Heart left ventricle (tissue), 16 donors: ENCODE results near the gene ARHGAP26. TPM values are rescaled to one million over a fixed set of nuclear protein-coding genes. Genes with fewer than 3 reads are reported as not detected.
A peak's percentile ranks its signal among the peaks of the same experiment; 100 is the strongest.

Experiments
- ATAC-seq, 4 donors: fragments of 200-7000 bp; cut with Tn5 transposase; one replicate each; pipeline ENCODE4 v1.9.1; 2020 to 2022; ENCODE audit warnings: moderate library complexity in 4 of 4, mild to moderate bottlenecking in 3 of 4, moderate number of reproducible peaks in 1 of 4
- DNase-seq, 5 donors: peaks; one replicate each; pipeline ENCODE4 v3.0.0-alpha.2; 2020
- H3K27ac ChIP-seq, 12 donors: fragments of 200-600 bp; sonication (generic) in 4 of 12; one replicate each; pipeline versions ENCODE4 v1.5.0 to v1.8.0; 2016 to 2022; ENCODE audit warnings: mild to moderate bottlenecking in 2 of 12
- H3K27me3 ChIP-seq, 9 donors: fragments of 200-600 bp; sonication (generic) in 2 of 9; one replicate each; pipeline versions ENCODE4 v1.5.1 to v1.8.0; 2016 to 2022; ENCODE audit warnings: mild to moderate bottlenecking in 3 of 9
- H3K36me3 ChIP-seq, 9 donors: fragments of 200-600 bp; sonication (generic) in 2 of 9; one replicate each; pipeline versions ENCODE4 v1.5.0 to v1.8.0; 2018 to 2022; ENCODE audit warnings: mild to moderate bottlenecking in 2 of 9
- H3K4me1 ChIP-seq, 12 donors: fragments of 200-600 bp; sonication (generic) in 4 of 12; one replicate each; pipeline versions ENCODE4 v1.5.0 to v1.8.0; 2016 to 2022; ENCODE audit warnings: mild to moderate bottlenecking in 3 of 12
- H3K4me3 ChIP-seq, 12 donors: fragments of 200-600 bp; sonication (generic) in 4 of 12; one replicate each; pipeline versions ENCODE4 v1.5.0 to v1.8.0; 2017 to 2022; ENCODE audit warnings: mild to moderate bottlenecking in 9 of 12, moderate library complexity in 4 of 12
- H3K9me3 ChIP-seq, 12 donors: fragments of 200-600 bp; sonication (generic) in 4 of 12; one replicate each; pipeline versions ENCODE4 v1.5.0 to v1.8.0; 2016 to 2022; ENCODE audit warnings: mild to moderate bottlenecking in 1 of 12
- POLR2A ChIP-seq, 2 donors: fragments of 450-650 bp; IDR thresholded peaks; one replicate each; pipeline ENCODE4 v1.6.1; 2017; ENCODE audit warnings: antibody characterized with exemption in 2 of 2, mild to moderate bottlenecking in 2 of 2, moderate library complexity in 2 of 2
- WGBS, 4 donors: extraction: QIAGEN DNeasy Blood & Tissue Kit in 2 of 4; methylation state at CpG; one replicate each; pipeline versions ENCODE4 v1.1.5 to v1.1.7; 2013 to 2018; 5-methylcytosine and 5-hydroxymethylcytosine counted together
- intact Hi-C, 10 donors: fragments of 100-400 bp; cut with DNase I; formaldehyde crosslinking; loops; one replicate each; pipeline versions ENCODE4 v1.11.1 to v1.14.2; 2022
- polyA plus RNA-seq, 2 donors: library from polyadenylated mRNA; stranded (reverse); fragments of 200-250 nt; gene quantifications; one replicate each; pipeline ENCODE4 v1.2.3, GENCODE V29; 2013
- total RNA-seq, 9 donors: library from RNA; depleted of rRNA in 2 of 9; stranded (reverse); fragments of >200 nt in 2 of 9; fragmentation: NEBNext Ultra II Directional in 3 of 9; extraction: Animal tissue kit (Norgen Biotek cat#: 25700) in 3 of 9; gene quantifications; one replicate each; pipeline versions ENCODE4 v1.1.0 to v1.2.4, GENCODE V29; 2016 to 2023
- TF ChIP-seq, protein P1 (sequence below), 12 donors: fragments of 200-600 bp; sonication (generic) in 4 of 12; IDR thresholded peaks; one replicate each; pipeline versions ENCODE4 v1.5.0 to v1.8.0; 2018 to 2022; ENCODE audit warnings: antibody characterized with exemption in 12 of 12, mild to moderate bottlenecking in 5 of 12
- donor health status: ischemic (EF 13 %, LVEDD 7.1; RV severe dilation, severe dysfunction).
- donor health status: healthy with polysubstance abuse.
- donor health status: DM: no; HTN: yes; CAD: no.
- donor health status: DM: no; HTN: no; CAD: no.
- donor health status: ischemic (EF 25% LVEDD 6.9; RV normal size, moderate dysfunction).
- donor health status: ischemic (EF 25% LVEDD 5.7; RV mildly dilated, moderate dysfunction).
- donor health status: healthy.
- donor health status: DM: yes; HTN: yes; CAD: no.
- donor health status: ischemic (EF 35%, LVEDD 5.7; RV mildly dilated, moderate dysfunction).
- donor health status: nonischemic (EF 11% LVEDD 7.7; RV severe dilation, severe dysfunction).
- donor health status: DM: yes; HTN: yes; CAD: no.
- donor health status: PGD.
- donor health status: ischemic (EF 29% LVEDD 5.4; RV normal size, mild dysfunction).
- donor health status: nonischemic (EF 23%, LVEDD 6.1; RV moderate dilation, normal function).

The ARHGAP26 gene
- total and polyA plus RNA-seq, 11 donors, result 11.9 to 52.1 (median 33.7) TPM

DNA sequence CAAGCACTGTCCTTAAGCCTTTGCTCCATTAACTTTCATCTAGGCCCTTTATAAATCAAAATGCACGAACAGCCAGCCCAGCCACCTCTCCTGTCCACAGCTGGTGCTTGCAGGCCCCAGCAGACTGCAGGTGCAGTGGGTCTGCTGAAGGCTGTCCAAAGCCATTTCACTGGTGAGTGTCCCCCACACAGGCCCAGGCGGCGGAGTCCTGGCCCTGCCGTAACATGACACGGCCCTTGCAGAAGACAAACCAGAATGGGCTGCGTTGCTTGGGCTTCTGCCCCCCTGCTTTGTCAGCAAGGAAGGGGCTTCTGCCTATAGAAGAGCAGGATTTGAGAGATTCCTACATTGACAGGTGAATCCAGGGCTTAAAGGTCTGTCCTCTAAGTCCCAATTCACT is 444.7 kb downstream of the ARHGAP26 start:
- intact Hi-C loops, result loop anchor here in 3 of 10 donors (5.0 to 10.0 kb wide), 4 partner anchors 88 to 280 kb away; partner anchors contain the start of gene NR3C1 (in 1 of the 3)
- Histone ChIP-seq H3K36me3 (peaks cover 0 to 33% (median 9%) of the 10 kb centered on the region in 9 donors), H3K4me1 (peaks cover 0 to 74% (median 32%) of the 10 kb centered on the region in 12 donors), H3K27ac (peak overlapping the region in 1 of 12 donors; percentile 58), H3K4me3 (no peak overlapping the region), H3K27me3 (no peaks in the 10 kb centered on the region), H3K9me3 (no peaks in the 10 kb centered on the region)
- TF ChIP-seq, protein P1, sequence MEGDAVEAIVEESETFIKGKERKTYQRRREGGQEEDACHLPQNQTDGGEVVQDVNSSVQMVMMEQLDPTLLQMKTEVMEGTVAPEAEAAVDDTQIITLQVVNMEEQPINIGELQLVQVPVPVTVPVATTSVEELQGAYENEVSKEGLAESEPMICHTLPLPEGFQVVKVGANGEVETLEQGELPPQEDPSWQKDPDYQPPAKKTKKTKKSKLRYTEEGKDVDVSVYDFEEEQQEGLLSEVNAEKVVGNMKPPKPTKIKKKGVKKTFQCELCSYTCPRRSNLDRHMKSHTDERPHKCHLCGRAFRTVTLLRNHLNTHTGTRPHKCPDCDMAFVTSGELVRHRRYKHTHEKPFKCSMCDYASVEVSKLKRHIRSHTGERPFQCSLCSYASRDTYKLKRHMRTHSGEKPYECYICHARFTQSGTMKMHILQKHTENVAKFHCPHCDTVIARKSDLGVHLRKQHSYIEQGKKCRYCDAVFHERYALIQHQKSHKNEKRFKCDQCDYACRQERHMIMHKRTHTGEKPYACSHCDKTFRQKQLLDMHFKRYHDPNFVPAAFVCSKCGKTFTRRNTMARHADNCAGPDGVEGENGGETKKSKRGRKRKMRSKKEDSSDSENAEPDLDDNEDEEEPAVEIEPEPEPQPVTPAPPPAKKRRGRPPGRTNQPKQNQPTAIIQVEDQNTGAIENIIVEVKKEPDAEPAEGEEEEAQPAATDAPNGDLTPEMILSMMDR (IDR thresholded peaks at IDR 0.05), result no peak
- TF ChIP-seq POLR2A (IDR thresholded peaks at IDR 0.05), result no peak
- 78 to 83% (median 81%) methylated on average over 6 of the region's 6 CpGs for WGBS, 4 donors
- ATAC-seq, result no peak
- DNase-seq, result no peak

DNA sequence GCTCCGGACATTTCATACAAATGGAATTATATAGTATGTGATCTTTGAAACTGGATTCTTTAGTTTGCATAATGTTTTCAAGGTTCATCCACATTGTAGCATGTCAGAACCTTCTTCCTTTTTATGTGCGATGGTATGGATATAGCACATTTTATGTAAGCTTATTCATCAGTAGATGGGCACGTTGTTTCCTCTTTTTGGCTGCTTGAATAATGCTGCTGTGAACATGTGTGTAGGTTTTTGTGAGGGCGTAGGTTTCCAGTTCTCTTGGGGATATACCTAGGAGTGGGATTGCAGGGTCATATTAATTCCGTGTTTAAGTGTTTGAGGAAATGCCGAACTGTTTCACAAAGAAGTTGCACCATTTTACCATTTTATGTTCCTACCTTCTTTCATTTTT is 445.5 kb downstream of the ARHGAP26 start:
- TF ChIP-seq POLR2A (IDR thresholded peaks at IDR 0.05), result no peak
- TF ChIP-seq, protein P1 (IDR thresholded peaks at IDR 0.05), result no peak

GRCh38 chr5:143216211-143216610 is 446.0 kb downstream of the ARHGAP26 start:
- Histone ChIP-seq H3K4me3 (no peak overlapping the region), H3K27me3 (no peaks in the 10 kb centered on the region), H3K4me1 (peaks cover under 1 to 79% (median 32%) of the 10 kb centered on the region in 12 donors), H3K27ac (no peak overlapping the region), H3K36me3 (peaks cover 0 to 33% (median 9%) of the 10 kb centered on the region in 9 donors), H3K9me3 (no peaks in the 10 kb centered on the region)
- ATAC-seq (no peak), DNase-seq (no peak)
- intact Hi-C loops, result loop anchor here in 1 of 10 donors (10.0 kb wide), 2 partner anchors 211 to 281 kb away; no protein-coding TSS in a partner anchor
- 80 to 91% (median 90%) methylated on average over 9 of the region's 9 CpGs for WGBS, 4 donors
- TF ChIP-seq POLR2A (IDR thresholded peaks at IDR 0.05), result no peak

More for the DNA sequence above, 445.5 kb downstream of the ARHGAP26 start:
- Histone ChIP-seq H3K9me3 (no peaks in the 10 kb centered on the region), H3K4me1 (peaks cover 0 to 79% (median 31%) of the 10 kb centered on the region in 12 donors), H3K4me3 (no peak overlapping the region), H3K27ac (no peak overlapping the region), H3K27me3 (no peaks in the 10 kb centered on the region), H3K36me3 (peaks cover 0 to 33% (median 9%) of the 10 kb centered on the region in 9 donors)
- ATAC-seq (no peak), DNase-seq (no peak)
- WGBS, 4 donors, result 93 to 95% (median 94%) methylated on average over 6 of the region's 6 CpGs
- intact Hi-C loops, result loop anchor here in 1 of 10 donors (10.0 kb wide), 2 partner anchors 211 to 281 kb away; no protein-coding TSS in a partner anchor

DNA sequence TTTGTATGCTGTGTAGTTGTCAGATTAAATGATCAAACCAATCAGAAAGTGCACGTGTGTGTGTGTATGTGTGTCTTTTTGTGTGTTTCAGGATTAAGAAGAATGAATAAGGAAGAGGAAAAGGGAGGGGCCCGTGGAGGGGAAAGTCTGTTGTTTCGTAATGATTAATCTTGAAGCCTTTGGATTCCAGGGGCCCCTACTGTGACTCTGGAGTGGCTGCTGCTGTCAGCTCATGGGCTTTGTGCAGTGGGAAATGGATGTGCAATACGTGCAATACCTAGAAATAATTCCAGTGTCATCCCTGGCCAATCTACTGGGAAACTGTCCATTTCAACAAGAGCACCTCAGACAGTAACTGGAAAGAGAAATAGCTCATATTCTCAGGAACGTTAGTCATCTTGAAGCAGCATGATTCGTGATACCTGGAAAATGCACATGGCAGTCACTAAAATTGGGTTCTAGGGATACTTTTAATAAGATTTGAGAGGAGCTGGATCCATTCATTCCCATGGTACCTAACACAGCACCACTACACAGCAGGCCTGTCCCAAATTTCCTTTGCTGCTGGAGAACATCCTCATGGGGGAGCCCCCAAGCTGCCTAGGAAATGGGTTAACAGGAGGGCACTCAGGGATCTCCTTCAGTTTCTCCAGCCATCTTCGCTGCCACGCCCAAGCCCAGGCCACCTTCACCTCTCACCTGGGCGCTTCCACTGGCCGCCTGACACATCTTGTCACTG is 447.1 kb downstream of the ARHGAP26 start:
- DNase-seq, result no peak
- peaks cover 0 to 33% (median 9%) of the 10 kb centered on the region in 9 donors for H3K36me3 ChIP-seq
- ATAC-seq, result no peak
- no peaks in the 10 kb centered on the region for H3K9me3 ChIP-seq
- intact Hi-C loops, result loop anchor here in 1 of 10 donors (10.0 kb wide), 2 partner anchors 212 to 282 kb away; no protein-coding TSS in a partner anchor
- TF ChIP-seq, protein P1 (IDR thresholded peaks at IDR 0.05), result no peak
- no peak for TF ChIP-seq POLR2A (IDR thresholded peaks at IDR 0.05)
- H3K4me3 ChIP-seq, result no peak overlapping the region
- no peaks in the 10 kb centered on the region for H3K27me3 ChIP-seq
- WGBS, 4 donors, result 71 to 81% (median 75%) methylated on average over 10 of the region's 10 CpGs
- no peak overlapping the region for H3K27ac ChIP-seq
- H3K4me1 ChIP-seq, result peaks cover 3 to 82% (median 28%) of the 10 kb centered on the region in 12 donors
